ENCODE data around the gene CHD2.

Gene CHD2

DNA sequence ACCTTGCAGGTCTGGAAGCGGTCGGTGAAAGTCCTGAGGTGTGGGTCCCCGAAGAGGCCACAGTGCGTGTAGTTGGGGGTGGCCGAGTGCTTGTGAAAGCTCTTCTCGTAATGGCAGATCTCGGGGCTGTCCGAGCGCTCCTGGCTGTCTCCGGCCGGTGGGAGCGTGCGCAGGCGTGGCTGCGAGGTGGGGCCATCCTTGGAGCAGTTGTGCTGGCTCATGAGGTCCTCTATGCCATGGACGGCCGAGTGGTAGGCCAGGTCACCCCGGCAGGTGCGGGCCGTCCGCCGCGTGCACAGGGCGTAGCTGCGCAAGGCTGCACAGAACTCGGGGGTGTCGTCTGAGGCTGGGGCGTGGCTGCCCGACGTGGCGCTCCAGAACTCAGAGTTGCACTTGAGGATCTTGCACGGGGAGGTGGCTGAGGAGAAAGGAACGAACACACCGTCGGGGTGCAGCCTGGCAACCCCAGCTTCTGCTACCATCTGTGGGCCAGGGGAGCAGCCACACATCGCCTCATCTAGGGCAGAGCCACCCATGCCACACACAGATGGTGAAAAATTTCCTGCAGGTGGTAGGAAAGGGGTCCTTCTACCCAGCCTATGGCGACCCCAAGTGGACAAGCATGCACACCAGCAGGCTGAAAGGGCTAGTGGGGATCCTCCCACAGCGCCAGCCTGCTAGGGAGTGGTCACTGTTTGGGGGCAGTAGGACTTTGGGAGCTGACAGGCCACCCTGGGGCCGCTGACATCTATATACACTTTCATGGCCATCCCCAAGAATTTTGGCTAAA is 152.2 kb downstream of the CHD2 start:
- Histone ChIP-seq H3K36me3 (ENCODE audit: control insufficient read depth, low read length) (no peaks in the 10 kb centered on the region), H3K4me3 (ENCODE audit: low read length) (no peak overlapping the region), H3K9me2 (replicated peaks; ENCODE audit: control insufficient read depth, low read length) (no peaks in the 10 kb centered on the region), H3K4me1 (ENCODE audit: control insufficient read depth, low read length) (peaks cover 5% of the 10 kb centered on the region; the same call in 1 of the 2 replicates), H3K9me3 (ENCODE audit: control insufficient read depth, insufficient read depth, low read length) (no peaks in the 10 kb centered on the region), H3K27ac (ENCODE audit: low read depth, low read length) (no peak overlapping the region), H4K20me1 (ENCODE audit: control insufficient read depth, insufficient read depth, low read depth, low read length) (no peaks in the 10 kb centered on the region), H3K27me3 (ENCODE audit: control insufficient read depth, low read length) (no peaks in the 10 kb centered on the region), H3K4me2 (ENCODE audit: low read length) (no peak overlapping the region), H3F3A (ENCODE audit: control insufficient read depth, insufficient read depth) (no peaks in the 10 kb centered on the region), H3K79me2 (ENCODE audit: control insufficient read depth, low read length) (no peaks in the 10 kb centered on the region)
- TF ChIP-seq, protein P1, sequence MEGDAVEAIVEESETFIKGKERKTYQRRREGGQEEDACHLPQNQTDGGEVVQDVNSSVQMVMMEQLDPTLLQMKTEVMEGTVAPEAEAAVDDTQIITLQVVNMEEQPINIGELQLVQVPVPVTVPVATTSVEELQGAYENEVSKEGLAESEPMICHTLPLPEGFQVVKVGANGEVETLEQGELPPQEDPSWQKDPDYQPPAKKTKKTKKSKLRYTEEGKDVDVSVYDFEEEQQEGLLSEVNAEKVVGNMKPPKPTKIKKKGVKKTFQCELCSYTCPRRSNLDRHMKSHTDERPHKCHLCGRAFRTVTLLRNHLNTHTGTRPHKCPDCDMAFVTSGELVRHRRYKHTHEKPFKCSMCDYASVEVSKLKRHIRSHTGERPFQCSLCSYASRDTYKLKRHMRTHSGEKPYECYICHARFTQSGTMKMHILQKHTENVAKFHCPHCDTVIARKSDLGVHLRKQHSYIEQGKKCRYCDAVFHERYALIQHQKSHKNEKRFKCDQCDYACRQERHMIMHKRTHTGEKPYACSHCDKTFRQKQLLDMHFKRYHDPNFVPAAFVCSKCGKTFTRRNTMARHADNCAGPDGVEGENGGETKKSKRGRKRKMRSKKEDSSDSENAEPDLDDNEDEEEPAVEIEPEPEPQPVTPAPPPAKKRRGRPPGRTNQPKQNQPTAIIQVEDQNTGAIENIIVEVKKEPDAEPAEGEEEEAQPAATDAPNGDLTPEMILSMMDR (IDR thresholded peaks at IDR 0.05; ENCODE audit: low read depth, low read length, poor library complexity, severe bottlenecking) = peak; percentile 50
- TF ChIP-seq EZH2phosphoT487 (IDR thresholded peaks at IDR 0.05; ENCODE audit: borderline replicate concordance, low read length) = no peak

DNA sequence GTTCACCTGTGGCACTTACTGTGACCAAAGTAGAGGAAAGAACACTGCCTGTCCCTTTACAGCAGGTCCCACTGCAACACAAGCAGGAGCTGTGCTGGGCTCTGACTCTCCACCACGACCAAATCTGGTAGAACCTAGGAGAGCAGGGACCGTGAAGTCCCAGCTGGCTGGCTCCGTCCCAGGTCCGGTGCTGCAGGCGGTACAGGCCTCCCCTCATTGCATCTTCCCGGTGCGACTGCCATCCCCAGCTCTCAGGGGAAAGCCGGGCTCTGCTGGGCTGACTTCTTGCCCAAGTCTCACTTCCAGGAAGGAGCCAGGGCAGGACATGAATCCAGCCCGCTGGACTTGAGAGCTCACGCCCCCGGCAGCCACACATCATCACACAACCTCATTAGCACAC is 155.1 kb downstream of the CHD2 start:
- Histone ChIP-seq H3K9me2 (replicated peaks; ENCODE audit: control insufficient read depth, low read length) (no peaks in the 10 kb centered on the region), H3K4me2 (ENCODE audit: low read length) (no peak overlapping the region), H3K36me3 (ENCODE audit: control insufficient read depth, low read length) (no peaks in the 10 kb centered on the region), H3K79me2 (ENCODE audit: control insufficient read depth, low read length) (no peaks in the 10 kb centered on the region), H3K4me1 (ENCODE audit: control insufficient read depth, low read length) (no peaks in the 10 kb centered on the region), H3F3A (ENCODE audit: control insufficient read depth, insufficient read depth) (no peaks in the 10 kb centered on the region), H3K27ac (ENCODE audit: low read depth, low read length) (no peak overlapping the region), H3K9me3 (ENCODE audit: control insufficient read depth, insufficient read depth, low read length) (no peaks in the 10 kb centered on the region), H4K20me1 (ENCODE audit: control insufficient read depth, insufficient read depth, low read depth, low read length) (no peaks in the 10 kb centered on the region), H3K27me3 (ENCODE audit: control insufficient read depth, low read length) (no peaks in the 10 kb centered on the region), H3K4me3 (ENCODE audit: low read length) (no peak overlapping the region)
- no peak for TF ChIP-seq EZH2phosphoT487 (IDR thresholded peaks at IDR 0.05; ENCODE audit: borderline replicate concordance, low read length)
- TF ChIP-seq, protein P1 (IDR thresholded peaks at IDR 0.05; ENCODE audit: low read depth, low read length, poor library complexity, severe bottlenecking) = no peak

DNA sequence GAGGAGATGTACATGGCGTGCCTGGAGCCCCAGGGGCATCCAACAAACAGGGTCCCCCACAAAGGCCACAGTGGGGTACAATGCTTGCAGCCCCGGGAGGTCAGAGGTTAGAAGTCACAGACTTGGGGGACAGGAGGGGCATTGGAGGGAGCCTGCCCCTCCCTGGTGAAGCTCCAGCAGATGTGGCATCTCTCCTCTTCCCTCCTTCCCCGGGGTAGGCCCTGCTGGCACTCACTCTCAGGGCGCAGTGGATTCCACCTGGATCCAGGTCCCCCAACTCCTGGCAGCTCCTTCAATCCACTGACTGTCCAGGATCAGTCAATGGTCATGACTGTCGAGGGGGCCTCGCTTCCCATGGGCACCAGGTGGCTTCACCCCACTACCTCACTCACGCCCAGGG is 156.7 kb downstream of the CHD2 start:
- H3K9me2 ChIP-seq (replicated peaks; ENCODE audit: control insufficient read depth, low read length) = no peaks in the 10 kb centered on the region
- H3K4me3 ChIP-seq (ENCODE audit: low read length) = no peak overlapping the region
- H3K9me3 ChIP-seq (ENCODE audit: control insufficient read depth, insufficient read depth, low read length) = no peaks in the 10 kb centered on the region
- no peaks in the 10 kb centered on the region for H3F3A ChIP-seq (ENCODE audit: control insufficient read depth, insufficient read depth)
- H3K4me1 ChIP-seq (ENCODE audit: control insufficient read depth, low read length) = no peaks in the 10 kb centered on the region
- H3K27ac ChIP-seq (ENCODE audit: low read depth, low read length) = no peak overlapping the region
- H3K36me3 ChIP-seq (ENCODE audit: control insufficient read depth, low read length) = no peaks in the 10 kb centered on the region
- no peaks in the 10 kb centered on the region for H4K20me1 ChIP-seq (ENCODE audit: control insufficient read depth, insufficient read depth, low read depth, low read length)
- H3K4me2 ChIP-seq (ENCODE audit: low read length) = no peak overlapping the region
- H3K27me3 ChIP-seq (ENCODE audit: control insufficient read depth, low read length) = no peaks in the 10 kb centered on the region
- no peak for TF ChIP-seq EZH2phosphoT487 (IDR thresholded peaks at IDR 0.05; ENCODE audit: borderline replicate concordance, low read length)
- TF ChIP-seq, protein P1 (IDR thresholded peaks at IDR 0.05; ENCODE audit: low read depth, low read length, poor library complexity, severe bottlenecking) = no peak
- H3K79me2 ChIP-seq (ENCODE audit: control insufficient read depth, low read length) = no peaks in the 10 kb centered on the region
